ENCODE results near the gene MICAL3.

DNA sequence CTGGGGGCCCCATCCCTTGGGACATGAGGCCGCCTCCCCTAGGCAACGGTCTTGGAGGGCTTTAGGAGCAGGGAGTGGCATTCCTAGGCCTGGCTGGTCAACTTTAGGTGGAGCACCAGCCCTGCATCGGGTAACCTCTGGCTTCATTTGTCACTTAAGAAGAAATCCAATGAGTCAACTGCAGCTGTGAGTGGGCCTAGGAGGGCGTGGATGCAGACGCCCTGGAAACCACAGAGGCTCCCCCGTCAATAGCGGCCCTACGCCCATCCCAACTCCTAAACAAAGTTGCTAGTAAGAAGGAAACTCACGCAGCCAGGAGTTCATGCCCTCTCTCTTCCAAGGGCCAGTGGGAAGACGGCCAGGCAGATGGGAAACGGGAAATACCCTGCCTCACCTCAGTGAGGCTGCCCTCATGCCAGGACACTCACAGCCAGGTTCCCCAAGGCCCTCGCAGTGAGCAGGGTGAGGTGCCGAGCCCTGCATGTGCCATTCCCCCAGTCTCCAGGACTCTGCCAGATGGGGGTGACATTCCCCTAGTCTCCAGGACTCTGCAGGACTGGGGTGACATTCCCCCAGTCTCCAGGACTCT, 270.9 kb downstream of the MICAL3 start:
- TF ChIP-seq, protein P1, sequence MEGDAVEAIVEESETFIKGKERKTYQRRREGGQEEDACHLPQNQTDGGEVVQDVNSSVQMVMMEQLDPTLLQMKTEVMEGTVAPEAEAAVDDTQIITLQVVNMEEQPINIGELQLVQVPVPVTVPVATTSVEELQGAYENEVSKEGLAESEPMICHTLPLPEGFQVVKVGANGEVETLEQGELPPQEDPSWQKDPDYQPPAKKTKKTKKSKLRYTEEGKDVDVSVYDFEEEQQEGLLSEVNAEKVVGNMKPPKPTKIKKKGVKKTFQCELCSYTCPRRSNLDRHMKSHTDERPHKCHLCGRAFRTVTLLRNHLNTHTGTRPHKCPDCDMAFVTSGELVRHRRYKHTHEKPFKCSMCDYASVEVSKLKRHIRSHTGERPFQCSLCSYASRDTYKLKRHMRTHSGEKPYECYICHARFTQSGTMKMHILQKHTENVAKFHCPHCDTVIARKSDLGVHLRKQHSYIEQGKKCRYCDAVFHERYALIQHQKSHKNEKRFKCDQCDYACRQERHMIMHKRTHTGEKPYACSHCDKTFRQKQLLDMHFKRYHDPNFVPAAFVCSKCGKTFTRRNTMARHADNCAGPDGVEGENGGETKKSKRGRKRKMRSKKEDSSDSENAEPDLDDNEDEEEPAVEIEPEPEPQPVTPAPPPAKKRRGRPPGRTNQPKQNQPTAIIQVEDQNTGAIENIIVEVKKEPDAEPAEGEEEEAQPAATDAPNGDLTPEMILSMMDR (IDR thresholded peaks at IDR 0.05), result no peak
- TF ChIP-seq POLR2AphosphoS5 (IDR thresholded peaks at IDR 0.05; ENCODE audit: low read depth, low read length) (no peak), TCF7L2 (IDR thresholded peaks at IDR 0.05; ENCODE audit: low read depth, low read length) (no peak), SIN3A (IDR thresholded peaks at IDR 0.05; ENCODE audit: borderline replicate concordance, insufficient read depth, low read depth, low read length) (no peak)

All from Panc1 (cell line).